ENCODE results near the gene TRIM56. TPM values are rescaled to one million over a fixed set of nuclear protein-coding genes. Genes with fewer than 3 reads are reported as not detected.

Gene TRIM56
- total and polyA plus RNA-seq, 9 of the 15 experiments (the other 6 are each of a cell fraction or from before 2014, with no cell fraction given): 2.0 to 29.7 (median 11.6) TPM

DNA sequence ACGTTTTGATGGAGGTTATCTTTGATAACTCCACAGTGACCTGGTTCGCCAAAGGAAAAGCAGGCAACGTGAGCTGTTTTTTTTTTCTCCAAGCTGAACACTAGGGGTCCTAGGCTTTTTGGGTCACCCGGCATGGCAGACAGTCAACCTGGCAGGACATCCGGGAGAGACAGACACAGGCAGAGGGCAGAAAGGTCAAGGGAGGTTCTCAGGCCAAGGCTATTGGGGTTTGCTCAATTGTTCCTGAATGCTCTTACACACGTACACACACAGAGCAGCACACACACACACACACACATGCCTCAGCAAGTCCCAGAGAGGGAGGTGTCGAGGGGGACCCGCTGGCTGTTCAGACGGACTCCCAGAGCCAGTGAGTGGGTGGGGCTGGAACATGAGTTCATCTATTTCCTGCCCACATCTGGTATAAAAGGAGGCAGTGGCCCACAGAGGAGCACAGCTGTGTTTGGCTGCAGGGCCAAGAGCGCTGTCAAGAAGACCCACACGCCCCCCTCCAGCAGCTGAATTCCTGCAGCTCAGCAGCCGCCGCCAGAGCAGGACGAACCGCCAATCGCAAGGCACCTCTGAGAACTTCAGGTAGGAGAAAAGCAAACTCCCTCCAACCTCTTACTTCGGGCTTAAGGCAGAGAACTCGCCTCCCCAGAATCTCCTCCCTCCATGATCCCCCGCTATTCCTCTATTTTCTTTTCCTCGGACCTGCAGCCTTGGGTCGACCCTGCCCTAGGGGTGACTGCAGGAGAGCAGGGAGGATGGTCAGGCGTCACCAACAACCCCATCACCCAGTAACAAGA, 41.6 kb downstream of the TRIM56 start, which contains the start of gene SERPINE1 (continued):
- TF ChIP-seq NR2C1 (IDR thresholded peaks at IDR 0.05): no peak
- TF ChIP-seq NR2C1 (tag; IDR thresholded peaks at IDR 0.05): peak; percentile 49; the same call in 1 of the 2 replicates
- TF ChIP-seq ETV5 (CRISPR knock-in tag; IDR thresholded peaks at IDR 0.05; ENCODE audit: low read depth): no peak
- TF ChIP-seq, protein P1, sequence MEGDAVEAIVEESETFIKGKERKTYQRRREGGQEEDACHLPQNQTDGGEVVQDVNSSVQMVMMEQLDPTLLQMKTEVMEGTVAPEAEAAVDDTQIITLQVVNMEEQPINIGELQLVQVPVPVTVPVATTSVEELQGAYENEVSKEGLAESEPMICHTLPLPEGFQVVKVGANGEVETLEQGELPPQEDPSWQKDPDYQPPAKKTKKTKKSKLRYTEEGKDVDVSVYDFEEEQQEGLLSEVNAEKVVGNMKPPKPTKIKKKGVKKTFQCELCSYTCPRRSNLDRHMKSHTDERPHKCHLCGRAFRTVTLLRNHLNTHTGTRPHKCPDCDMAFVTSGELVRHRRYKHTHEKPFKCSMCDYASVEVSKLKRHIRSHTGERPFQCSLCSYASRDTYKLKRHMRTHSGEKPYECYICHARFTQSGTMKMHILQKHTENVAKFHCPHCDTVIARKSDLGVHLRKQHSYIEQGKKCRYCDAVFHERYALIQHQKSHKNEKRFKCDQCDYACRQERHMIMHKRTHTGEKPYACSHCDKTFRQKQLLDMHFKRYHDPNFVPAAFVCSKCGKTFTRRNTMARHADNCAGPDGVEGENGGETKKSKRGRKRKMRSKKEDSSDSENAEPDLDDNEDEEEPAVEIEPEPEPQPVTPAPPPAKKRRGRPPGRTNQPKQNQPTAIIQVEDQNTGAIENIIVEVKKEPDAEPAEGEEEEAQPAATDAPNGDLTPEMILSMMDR (IDR thresholded peaks at IDR 0.05 in 2 of 3, conservative IDR thresholded peaks at IDR 0.05 in 1 of 3; ENCODE audit: insufficient read depth in 2 of 3, low read depth in 1 of 3, low read length in 3 of 3): peak; percentile 35 to 58 (median 35)
- TF ChIP-seq POLR2H (tag; IDR thresholded peaks at IDR 0.05; ENCODE audit: low read depth): no peak; the same call in 1 of the 2 replicates
- 0 out of 2 replicates have a peak, but pooled peaks have one; percentile 7 for TF ChIP-seq CREM (IDR thresholded peaks at IDR 0.05; ENCODE audit: low read depth)
- 0 out of 2 replicates have a peak, but pooled peaks have one; percentile 45 for TF ChIP-seq ESRRA (IDR thresholded peaks at IDR 0.05; ENCODE audit: borderline replicate concordance, low read depth)
- 0 out of 2 replicates have a peak, but pooled peaks have one; percentile 15 for TF ChIP-seq ERF (CRISPR knock-in tag; IDR thresholded peaks at IDR 0.05)
- TF ChIP-seq SIX5 (IDR thresholded peaks at IDR 0.05; ENCODE audit: borderline replicate concordance in 1 of 2, insufficient read depth in 1 of 2, low read depth in 1 of 2, low read length in 2 of 2): no peak
- no peak for TF ChIP-seq MXI1 (IDR thresholded peaks at IDR 0.05; ENCODE audit: low read depth, low read length)
- no peak for TF ChIP-seq NFYB (IDR thresholded peaks at IDR 0.05; ENCODE audit: extremely low read depth, insufficient read length)
- no peak for TF ChIP-seq ZNF695 (CRISPR knock-in tag; IDR thresholded peaks at IDR 0.05)
- TF ChIP-seq THAP12 (CRISPR knock-in tag; IDR thresholded peaks at IDR 0.05): no peak
- no peak for TF ChIP-seq ZC3H11A (IDR thresholded peaks at IDR 0.05; ENCODE audit: low read depth, low read length)
- TF ChIP-seq DPF2 (IDR thresholded peaks at IDR 0.05): peak; percentile 54
- no peak for TF ChIP-seq ZNF134 (CRISPR knock-in tag; conservative IDR thresholded peaks at IDR 0.05)
- TF ChIP-seq ZNF280B (CRISPR knock-in tag; IDR thresholded peaks at IDR 0.05): no peak
- TF ChIP-seq NBN (IDR thresholded peaks at IDR 0.05; ENCODE audit: low read depth): no peak
- no peak for TF ChIP-seq BCOR (IDR thresholded peaks at IDR 0.05)
- TF ChIP-seq, protein P2, sequence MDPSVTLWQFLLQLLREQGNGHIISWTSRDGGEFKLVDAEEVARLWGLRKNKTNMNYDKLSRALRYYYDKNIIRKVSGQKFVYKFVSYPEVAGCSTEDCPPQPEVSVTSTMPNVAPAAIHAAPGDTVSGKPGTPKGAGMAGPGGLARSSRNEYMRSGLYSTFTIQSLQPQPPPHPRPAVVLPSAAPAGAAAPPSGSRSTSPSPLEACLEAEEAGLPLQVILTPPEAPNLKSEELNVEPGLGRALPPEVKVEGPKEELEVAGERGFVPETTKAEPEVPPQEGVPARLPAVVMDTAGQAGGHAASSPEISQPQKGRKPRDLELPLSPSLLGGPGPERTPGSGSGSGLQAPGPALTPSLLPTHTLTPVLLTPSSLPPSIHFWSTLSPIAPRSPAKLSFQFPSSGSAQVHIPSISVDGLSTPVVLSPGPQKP (CRISPR knock-in tag; IDR thresholded peaks at IDR 0.05): no peak
- TF ChIP-seq, protein P3, sequence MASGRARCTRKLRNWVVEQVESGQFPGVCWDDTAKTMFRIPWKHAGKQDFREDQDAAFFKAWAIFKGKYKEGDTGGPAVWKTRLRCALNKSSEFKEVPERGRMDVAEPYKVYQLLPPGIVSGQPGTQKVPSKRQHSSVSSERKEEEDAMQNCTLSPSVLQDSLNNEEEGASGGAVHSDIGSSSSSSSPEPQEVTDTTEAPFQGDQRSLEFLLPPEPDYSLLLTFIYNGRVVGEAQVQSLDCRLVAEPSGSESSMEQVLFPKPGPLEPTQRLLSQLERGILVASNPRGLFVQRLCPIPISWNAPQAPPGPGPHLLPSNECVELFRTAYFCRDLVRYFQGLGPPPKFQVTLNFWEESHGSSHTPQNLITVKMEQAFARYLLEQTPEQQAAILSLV (tag; IDR thresholded peaks at IDR 0.05): peak; percentile 18; the same call in 1 of the 2 replicates

Measured in K562 (cell line).